Measurements from ENCODE around the gene SLC12A8. TPM values are rescaled to one million over a fixed set of nuclear protein-coding genes. Genes with fewer than 3 reads are reported as not detected.

SLC12A8 gene
- total and polyA plus RNA-seq, 2 donors (not counting 1 experiment from before 2014, with no cell fraction given): 15.1 to 19.5 TPM

- Histone ChIP-seq H3K4me3 (replicated peaks in 1 of 4; ENCODE audit: control extremely low read depth in 1 of 4, insufficient read depth in 1 of 4, low read depth in 3 of 4, low read length in 4 of 4) (no peak overlapping the region), H3K27ac (ENCODE audit: insufficient read depth, low read length) (no peak overlapping the region), H3K79me2 (ENCODE audit: control insufficient read depth, insufficient read depth, low read length) (no peaks in the 10 kb centered on the region)
Measured at GRCh38 chr3:125232401-125232800, 19.9 kb upstream of the SLC12A8 start.

GRCh38 chr3:125231895-125232294, 19.3 kb upstream of the SLC12A8 start:
- Histone ChIP-seq H4K20me1 (ENCODE audit: control insufficient read depth, extremely low read depth, insufficient read depth, low read length) (no peaks in the 10 kb centered on the region), H3K79me2 (ENCODE audit: control insufficient read depth, insufficient read depth, low read length) (no peaks in the 10 kb centered on the region), H3K4me1 (ENCODE audit: control insufficient read depth, extremely low read depth, insufficient read depth, low read length) (peaks cover 2% of the 10 kb centered on the region), H3K9me3 (ENCODE audit: control insufficient read depth, insufficient read depth, low read depth, low read length) (no peaks in the 10 kb centered on the region), H3K4me2 (ENCODE audit: extremely low read depth, insufficient read depth, low read length) (no peak overlapping the region), H2AFZ (ENCODE audit: low read length) (no peak overlapping the region), H3K9ac (ENCODE audit: insufficient read depth, low read length) (no peak overlapping the region), H3K27ac (ENCODE audit: insufficient read depth, low read length) (peak overlapping the region; percentile 48), H3K4me3 (replicated peaks in 1 of 4; ENCODE audit: control extremely low read depth in 1 of 4, insufficient read depth in 1 of 4, low read depth in 3 of 4, low read length in 4 of 4) (no peak overlapping the region), H3K36me3 (ENCODE audit: control insufficient read depth, insufficient read depth, low read length) (peaks cover 5% of the 10 kb centered on the region), H3K27me3 (ENCODE audit: control insufficient read depth, insufficient read depth, low read length) (no peaks in the 10 kb centered on the region)
- peak; percentile 74 to 93 for DNase-seq (ENCODE audit: low read depth in 2 of 2)
- TF ChIP-seq EZH2 (IDR thresholded peaks at IDR 0.05; ENCODE audit: low read length, missing control alignments): no peak
- TF ChIP-seq, protein P1, sequence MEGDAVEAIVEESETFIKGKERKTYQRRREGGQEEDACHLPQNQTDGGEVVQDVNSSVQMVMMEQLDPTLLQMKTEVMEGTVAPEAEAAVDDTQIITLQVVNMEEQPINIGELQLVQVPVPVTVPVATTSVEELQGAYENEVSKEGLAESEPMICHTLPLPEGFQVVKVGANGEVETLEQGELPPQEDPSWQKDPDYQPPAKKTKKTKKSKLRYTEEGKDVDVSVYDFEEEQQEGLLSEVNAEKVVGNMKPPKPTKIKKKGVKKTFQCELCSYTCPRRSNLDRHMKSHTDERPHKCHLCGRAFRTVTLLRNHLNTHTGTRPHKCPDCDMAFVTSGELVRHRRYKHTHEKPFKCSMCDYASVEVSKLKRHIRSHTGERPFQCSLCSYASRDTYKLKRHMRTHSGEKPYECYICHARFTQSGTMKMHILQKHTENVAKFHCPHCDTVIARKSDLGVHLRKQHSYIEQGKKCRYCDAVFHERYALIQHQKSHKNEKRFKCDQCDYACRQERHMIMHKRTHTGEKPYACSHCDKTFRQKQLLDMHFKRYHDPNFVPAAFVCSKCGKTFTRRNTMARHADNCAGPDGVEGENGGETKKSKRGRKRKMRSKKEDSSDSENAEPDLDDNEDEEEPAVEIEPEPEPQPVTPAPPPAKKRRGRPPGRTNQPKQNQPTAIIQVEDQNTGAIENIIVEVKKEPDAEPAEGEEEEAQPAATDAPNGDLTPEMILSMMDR (conservative IDR thresholded peaks at IDR 0.05 in 1 of 2, IDR thresholded peaks at IDR 0.05 in 1 of 2; ENCODE audit: low read depth in 1 of 2, low read length in 2 of 2): no peak

More at GRCh38 chr3:125232401-125232800, 19.9 kb upstream of the SLC12A8 start:
- no peak overlapping the region for H2AFZ ChIP-seq (ENCODE audit: low read length)
- H3K27me3 ChIP-seq (ENCODE audit: control insufficient read depth, insufficient read depth, low read length): no peaks in the 10 kb centered on the region
- TF ChIP-seq EZH2 (IDR thresholded peaks at IDR 0.05; ENCODE audit: low read length, missing control alignments): no peak
- TF ChIP-seq, protein P1 (conservative IDR thresholded peaks at IDR 0.05 in 1 of 2, IDR thresholded peaks at IDR 0.05 in 1 of 2; ENCODE audit: low read depth in 1 of 2, low read length in 2 of 2): no peak
- no peak for DNase-seq (ENCODE audit: low read depth in 2 of 2)
- H3K9ac ChIP-seq (ENCODE audit: insufficient read depth, low read length): no peak overlapping the region
- no peak overlapping the region for H3K4me2 ChIP-seq (ENCODE audit: extremely low read depth, insufficient read depth, low read length)
- no peaks in the 10 kb centered on the region for H4K20me1 ChIP-seq (ENCODE audit: control insufficient read depth, extremely low read depth, insufficient read depth, low read length)
- peaks cover 5% of the 10 kb centered on the region for H3K36me3 ChIP-seq (ENCODE audit: control insufficient read depth, insufficient read depth, low read length)
- no peaks in the 10 kb centered on the region for H3K9me3 ChIP-seq (ENCODE audit: control insufficient read depth, insufficient read depth, low read depth, low read length)
- H3K4me1 ChIP-seq (ENCODE audit: control insufficient read depth, extremely low read depth, insufficient read depth, low read length): peaks cover 2% of the 10 kb centered on the region

GRCh38 chr3:125229707-125230106, 17.2 kb upstream of the SLC12A8 start:
- H3K27ac ChIP-seq (ENCODE audit: insufficient read depth, low read length): no peak overlapping the region
- no peak for TF ChIP-seq EZH2 (IDR thresholded peaks at IDR 0.05; ENCODE audit: low read length, missing control alignments)
- TF ChIP-seq, protein P1 (conservative IDR thresholded peaks at IDR 0.05 in 1 of 2, IDR thresholded peaks at IDR 0.05 in 1 of 2; ENCODE audit: low read depth in 1 of 2, low read length in 2 of 2): no peak
- H3K9ac ChIP-seq (ENCODE audit: insufficient read depth, low read length): no peak overlapping the region
- peaks cover 2% of the 10 kb centered on the region for H3K4me1 ChIP-seq (ENCODE audit: control insufficient read depth, extremely low read depth, insufficient read depth, low read length)
- no peak overlapping the region for H2AFZ ChIP-seq (ENCODE audit: low read length)
- no peaks in the 10 kb centered on the region for H4K20me1 ChIP-seq (ENCODE audit: control insufficient read depth, extremely low read depth, insufficient read depth, low read length)
- H3K27me3 ChIP-seq (ENCODE audit: control insufficient read depth, insufficient read depth, low read length): no peaks in the 10 kb centered on the region
- H3K36me3 ChIP-seq (ENCODE audit: control insufficient read depth, insufficient read depth, low read length): peaks cover 5% of the 10 kb centered on the region
- no peaks in the 10 kb centered on the region for H3K9me3 ChIP-seq (ENCODE audit: control insufficient read depth, insufficient read depth, low read depth, low read length)
- no peak overlapping the region for H3K4me3 ChIP-seq (replicated peaks in 1 of 4; ENCODE audit: control extremely low read depth in 1 of 4, insufficient read depth in 1 of 4, low read depth in 3 of 4, low read length in 4 of 4)
- H3K79me2 ChIP-seq (ENCODE audit: control insufficient read depth, insufficient read depth, low read length): no peaks in the 10 kb centered on the region
- DNase-seq (ENCODE audit: low read depth in 2 of 2): no peak
- H3K4me2 ChIP-seq (ENCODE audit: extremely low read depth, insufficient read depth, low read length): no peak overlapping the region
